ENCODE data around the gene ALKBH1.
"Not testable (repeated sequence)": the region's sequence is repeated elsewhere in the genome, so short reads cannot be mapped to it uniquely, and the experiment has no call there.

The ALKBH1 gene

DNA sequence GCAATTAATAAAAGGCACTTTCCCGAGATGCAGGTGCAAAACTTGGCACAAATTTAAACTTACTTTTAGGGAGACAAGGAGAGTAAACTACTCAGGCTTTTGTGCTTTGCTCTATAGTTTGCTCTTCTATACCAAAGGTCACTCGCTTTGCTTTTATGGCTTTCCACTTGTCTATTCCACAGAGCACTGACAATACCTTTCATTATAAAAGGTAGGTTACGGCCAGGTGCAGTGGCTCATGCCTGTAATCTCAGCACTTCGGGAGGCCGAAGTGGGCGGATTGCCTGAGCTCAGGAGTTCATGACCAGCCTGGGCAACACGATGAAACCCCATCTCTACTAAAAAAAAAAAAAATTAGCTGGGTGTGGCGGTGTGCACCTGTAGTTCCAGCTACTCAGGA lies 32.9 kb downstream of the ALKBH1 start:
- in situ Hi-C loops (cut with MboI; ENCODE audit: low sequenced_read_pairs), result no loop called here

GRCh38 chr14:77673193-77673592 lies 34.6 kb downstream of the ALKBH1 start:
- in situ Hi-C loops (cut with MboI; ENCODE audit: low sequenced_read_pairs), result no loop called here

DNA sequence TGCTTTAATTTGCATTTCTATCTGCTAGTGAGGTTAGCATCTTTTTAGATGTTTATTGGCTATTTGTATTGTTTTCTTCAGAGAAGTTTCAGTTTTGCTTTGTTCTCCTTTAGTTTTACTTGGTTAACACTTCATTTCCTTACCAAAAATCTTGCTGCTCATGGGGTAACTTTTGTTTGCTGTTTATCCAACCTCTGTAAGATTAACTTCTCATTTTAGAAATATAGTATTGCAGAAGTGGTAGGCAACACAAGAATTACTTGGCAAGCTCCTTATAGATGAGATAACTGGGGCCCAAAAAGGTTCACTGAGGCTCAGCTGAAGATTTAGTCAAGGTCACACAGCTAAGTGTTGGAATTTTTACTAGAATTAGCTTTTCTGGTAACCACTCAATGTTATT lies 40.5 kb downstream of the ALKBH1 start:
- in situ Hi-C loops (cut with MboI; ENCODE audit: low sequenced_read_pairs), result no loop called here

DNA sequence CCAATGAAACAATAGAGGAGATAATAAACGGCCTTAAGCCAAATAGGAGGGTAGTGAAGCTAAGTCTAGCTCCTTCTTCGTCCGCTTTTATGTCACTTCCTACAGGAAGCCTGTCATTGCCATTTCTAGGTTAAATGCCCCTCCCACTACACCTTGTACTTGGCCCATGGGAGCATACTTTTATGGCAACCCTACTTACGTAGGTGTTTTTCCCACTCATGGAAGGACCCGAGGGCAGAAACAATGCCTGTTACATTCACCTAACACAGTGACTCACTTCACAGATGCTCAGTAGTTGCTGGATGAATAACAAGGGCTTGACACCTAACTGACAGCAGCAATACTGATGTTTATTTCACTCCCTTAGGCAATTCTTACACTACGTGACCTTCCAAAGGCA lies 44.5 kb downstream of the ALKBH1 start:
- in situ Hi-C loops (cut with MboI; ENCODE audit: low sequenced_read_pairs), result no loop called here

GRCh38 chr14:77661562-77661961 lies 46.3 kb downstream of the ALKBH1 start:
- in situ Hi-C loops (cut with MboI; ENCODE audit: low sequenced_read_pairs), result not testable (repeated sequence)

DNA sequence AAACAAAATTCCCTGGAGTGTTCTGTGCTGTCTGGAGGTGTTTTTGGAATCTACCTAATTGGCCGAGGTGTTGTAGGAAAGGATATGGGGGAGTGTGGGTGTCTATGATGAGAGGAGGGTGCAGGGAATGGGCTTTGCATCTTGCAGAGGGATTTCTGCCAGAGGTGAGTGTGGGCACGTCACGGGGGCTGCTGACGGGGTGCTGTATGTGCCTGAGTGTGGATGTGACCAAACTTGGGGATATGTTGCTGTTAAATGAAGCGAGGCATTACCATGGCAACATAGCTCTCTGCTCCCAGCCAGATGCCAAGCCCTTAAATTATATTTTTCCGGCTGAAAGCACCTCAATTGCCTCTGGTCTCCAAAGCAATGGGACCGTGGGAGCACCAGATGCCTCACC lies 47.1 kb downstream of the ALKBH1 start:
- in situ Hi-C loops (cut with MboI; ENCODE audit: low sequenced_read_pairs), result no loop called here

DNA sequence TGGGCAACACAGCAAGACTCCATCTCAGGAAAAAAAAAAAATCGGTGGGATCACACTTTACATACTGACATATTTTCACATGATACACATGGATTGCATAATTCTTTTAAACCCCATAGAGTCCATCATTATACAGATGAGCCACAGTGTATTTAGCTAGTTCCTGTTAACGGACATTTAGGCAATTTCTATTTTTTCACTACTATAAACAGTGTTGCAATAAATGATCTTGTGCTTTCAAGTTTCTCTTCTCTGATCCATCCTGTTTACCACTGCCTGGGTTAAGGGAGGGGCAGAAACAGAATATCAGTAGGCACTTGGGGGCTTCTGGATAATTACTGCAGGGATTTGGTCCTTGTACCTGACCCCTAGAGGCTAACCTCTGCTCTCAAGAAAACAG lies 48.0 kb downstream of the ALKBH1 start:
- in situ Hi-C loops (cut with MboI; ENCODE audit: low sequenced_read_pairs), result no loop called here

DNA sequence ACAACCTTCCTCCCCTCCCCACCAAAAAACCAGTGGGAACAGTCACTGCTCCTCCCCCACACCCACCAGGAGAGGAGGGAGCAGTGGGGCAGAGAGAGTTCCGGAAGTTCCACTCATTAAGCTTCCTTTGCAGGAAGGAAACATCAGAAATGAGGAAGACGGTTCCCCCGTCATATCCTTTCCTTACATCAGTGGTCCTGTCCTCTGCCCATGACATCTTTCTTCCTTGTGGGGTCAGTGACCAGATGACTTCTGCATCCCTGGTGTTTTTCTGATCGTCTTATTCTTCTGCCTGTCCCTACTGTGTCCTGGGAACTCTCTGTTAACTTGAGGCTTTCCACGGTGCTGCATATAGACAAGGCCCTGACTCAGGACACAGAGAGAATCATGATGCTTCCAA lies 50.5 kb downstream of the ALKBH1 start:
- in situ Hi-C loops (cut with MboI; ENCODE audit: low sequenced_read_pairs), result no loop called here

GRCh38 chr14:77654001-77654441 lies 53.8 kb downstream of the ALKBH1 start:
- in situ Hi-C loops (cut with MboI; ENCODE audit: low sequenced_read_pairs), result no loop called here

DNA sequence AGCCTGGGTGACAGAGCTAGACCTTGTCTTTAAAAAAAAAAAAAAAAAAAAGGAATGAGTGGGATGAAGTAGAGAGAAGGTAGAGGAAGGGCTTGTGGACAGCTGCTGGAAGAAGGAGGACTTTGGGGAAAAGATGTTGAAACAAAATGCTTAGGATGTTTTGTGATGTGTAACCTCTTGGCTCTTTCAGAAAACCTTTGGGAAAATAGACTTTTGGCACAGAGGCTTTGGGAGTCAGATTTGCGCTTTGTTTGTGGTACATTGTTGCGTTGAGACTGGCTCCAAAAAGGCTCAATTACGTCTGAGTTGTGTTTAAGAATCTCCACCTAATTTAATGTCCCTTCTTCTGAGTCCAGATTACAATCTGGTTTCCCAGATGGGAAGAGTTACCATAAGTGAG lies 58.5 kb downstream of the ALKBH1 start:
- in situ Hi-C loops (cut with MboI; ENCODE audit: low sequenced_read_pairs), result no loop called here

GRCh38 chr14:77648520-77649200 lies 59.2 kb downstream of the ALKBH1 start:
- in situ Hi-C loops (cut with MboI; ENCODE audit: low sequenced_read_pairs), result no loop called here

- in situ Hi-C loops (cut with MboI; ENCODE audit: low sequenced_read_pairs), result no loop called here
Measured at GRCh38 chr14:77647853-77648252, 60.0 kb downstream of the ALKBH1 start.

- in situ Hi-C loops (cut with MboI; ENCODE audit: low sequenced_read_pairs), result no loop called here
Measured at GRCh38 chr14:77646907-77647306, 60.9 kb downstream of the ALKBH1 start.

DNA sequence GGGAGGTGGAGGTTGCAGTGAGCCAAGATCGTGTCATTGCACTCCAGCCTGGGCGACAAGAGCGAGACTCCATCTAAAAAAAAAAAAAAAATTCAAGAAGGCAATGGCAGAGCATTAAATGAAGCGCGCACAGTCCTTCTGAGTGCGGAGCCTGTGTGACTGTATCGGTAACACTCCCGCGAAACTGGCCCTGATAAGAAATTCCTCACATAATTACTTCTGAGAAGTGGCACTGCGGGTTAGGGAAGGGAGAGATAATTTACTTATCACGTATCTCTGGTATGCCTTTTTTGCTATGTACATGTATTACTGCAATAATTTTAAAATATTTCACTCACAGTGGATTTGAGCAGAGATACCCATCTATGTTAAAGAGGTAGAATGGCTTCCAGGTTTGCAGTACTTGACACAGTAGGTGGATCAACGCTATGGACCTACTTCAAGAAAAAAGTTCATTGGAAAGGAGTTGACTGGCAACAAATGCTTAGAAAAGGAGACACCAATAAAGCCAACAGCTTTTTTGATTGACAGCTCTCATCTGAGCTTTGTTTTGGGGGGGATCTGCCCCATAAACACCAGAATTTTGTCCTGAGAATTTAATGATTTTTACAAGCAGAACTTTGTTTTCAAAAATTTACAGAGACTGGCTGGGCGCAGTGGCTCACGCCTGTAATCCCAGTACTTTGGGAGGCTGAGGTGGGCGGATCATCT lies 62.1 kb downstream of the ALKBH1 start:
- in situ Hi-C loops (cut with MboI; ENCODE audit: low sequenced_read_pairs), result no loop called here

DNA sequence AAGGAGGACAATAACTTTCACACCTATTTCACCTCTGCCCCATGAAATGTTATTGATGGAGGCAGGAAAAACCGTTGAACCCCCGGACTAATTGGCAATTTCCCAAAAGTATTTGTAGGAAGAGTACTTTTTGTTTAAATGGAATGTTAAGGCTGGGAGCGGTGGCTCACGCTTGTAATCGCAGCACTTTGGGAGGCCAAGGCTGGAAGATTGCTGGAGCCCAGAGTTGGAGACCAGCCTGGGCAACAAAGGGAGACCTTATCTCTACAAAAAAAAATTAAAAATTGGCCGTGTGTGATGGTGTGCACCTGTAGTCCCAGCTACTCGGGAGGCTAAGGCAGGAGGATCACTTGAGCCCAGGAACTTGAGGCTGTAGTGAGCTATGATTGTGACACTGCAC lies 65.4 kb downstream of the ALKBH1 start:
- in situ Hi-C loops (cut with MboI; ENCODE audit: low sequenced_read_pairs), result no loop called here

- in situ Hi-C loops (cut with MboI; ENCODE audit: low sequenced_read_pairs), result no loop called here
Measured at GRCh38 chr14:77641534-77642341, 66.1 kb downstream of the ALKBH1 start.

- in situ Hi-C loops (cut with MboI; ENCODE audit: low sequenced_read_pairs), result no loop called here
Measured at GRCh38 chr14:77640756-77641533, 66.9 kb downstream of the ALKBH1 start.

GRCh38 chr14:77638771-77639171 lies 69.1 kb downstream of the ALKBH1 start:
- in situ Hi-C loops (cut with MboI; ENCODE audit: low sequenced_read_pairs), result no loop called here

DNA sequence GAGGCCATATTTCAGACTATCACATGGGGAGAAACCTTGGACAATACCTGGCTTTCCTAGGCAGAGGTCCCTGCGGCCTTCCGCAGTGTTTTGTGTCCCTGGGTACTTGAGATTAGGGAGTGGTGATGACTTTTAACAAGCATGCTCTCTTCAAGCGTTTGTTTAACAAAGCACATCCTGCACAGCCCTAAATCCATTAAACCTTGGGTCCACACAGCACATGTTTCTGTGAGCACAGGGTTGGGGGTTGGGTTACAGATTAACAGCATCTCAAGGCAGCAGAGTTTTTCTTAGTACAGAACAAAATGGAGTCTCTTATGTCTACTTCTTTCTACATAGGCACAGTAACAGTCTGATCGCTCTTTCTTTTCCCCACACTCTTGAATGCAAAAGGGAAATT lies 72.0 kb downstream of the ALKBH1 start:
- in situ Hi-C loops (cut with MboI; ENCODE audit: low sequenced_read_pairs), result not testable (repeated sequence)

DNA sequence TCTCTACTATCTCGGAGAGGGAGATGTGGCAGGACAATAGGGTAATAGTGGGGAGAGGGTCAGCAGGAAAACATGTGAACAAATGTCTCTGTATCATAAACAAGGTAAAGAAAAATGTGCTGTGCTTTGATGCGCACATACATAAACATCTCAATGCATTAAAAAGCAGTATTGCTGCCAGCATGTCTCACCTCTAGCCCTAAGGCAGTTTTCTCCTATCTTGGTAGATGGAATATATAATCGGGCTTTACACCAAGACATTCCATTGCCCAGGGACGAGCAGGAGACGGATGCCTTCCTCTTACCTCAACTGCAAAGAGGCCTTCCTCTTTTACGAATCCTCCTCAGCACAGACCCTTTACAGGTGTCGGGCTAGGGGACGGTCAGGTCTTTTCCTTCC lies 72.4 kb downstream of the ALKBH1 start:
- in situ Hi-C loops (cut with MboI; ENCODE audit: low sequenced_read_pairs), result not testable (repeated sequence)

DNA sequence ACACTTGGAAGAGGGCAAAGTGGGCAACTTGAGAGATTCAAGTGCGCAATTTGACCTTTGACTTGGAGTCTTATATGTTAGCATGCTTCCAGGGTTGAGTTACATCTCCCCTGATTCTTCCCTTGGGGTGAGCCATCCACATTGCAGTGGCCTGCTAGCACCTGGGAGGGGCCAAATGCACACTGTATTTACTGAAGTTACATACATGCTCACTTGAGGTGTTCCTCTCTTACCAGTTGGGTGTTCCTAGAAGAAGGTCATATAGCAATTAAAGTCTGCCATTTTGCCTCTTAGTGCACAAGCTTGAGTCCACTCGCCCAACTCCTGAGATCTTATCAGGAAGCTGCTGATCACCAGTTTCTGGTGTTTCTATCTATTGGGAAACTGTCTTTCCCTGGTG lies 77.7 kb downstream of the ALKBH1 start:
- in situ Hi-C loops (cut with MboI; ENCODE audit: low sequenced_read_pairs), result no loop called here

Data from hTERT RPE-1 (cell line).